GM19372 (cell line): ENCODE data around the gene CRYGN.

Experiments used
- ATAC-seq: cut with Tn5 transposase; IDR thresholded peaks from one replicate; pipeline ENCODE4 v1.9.1; 2021; ENCODE audit warnings: mild to moderate bottlenecking, low read depth, moderate library complexity; ENCODE audit not compliant: unreplicated experiment

The CRYGN gene

DNA sequence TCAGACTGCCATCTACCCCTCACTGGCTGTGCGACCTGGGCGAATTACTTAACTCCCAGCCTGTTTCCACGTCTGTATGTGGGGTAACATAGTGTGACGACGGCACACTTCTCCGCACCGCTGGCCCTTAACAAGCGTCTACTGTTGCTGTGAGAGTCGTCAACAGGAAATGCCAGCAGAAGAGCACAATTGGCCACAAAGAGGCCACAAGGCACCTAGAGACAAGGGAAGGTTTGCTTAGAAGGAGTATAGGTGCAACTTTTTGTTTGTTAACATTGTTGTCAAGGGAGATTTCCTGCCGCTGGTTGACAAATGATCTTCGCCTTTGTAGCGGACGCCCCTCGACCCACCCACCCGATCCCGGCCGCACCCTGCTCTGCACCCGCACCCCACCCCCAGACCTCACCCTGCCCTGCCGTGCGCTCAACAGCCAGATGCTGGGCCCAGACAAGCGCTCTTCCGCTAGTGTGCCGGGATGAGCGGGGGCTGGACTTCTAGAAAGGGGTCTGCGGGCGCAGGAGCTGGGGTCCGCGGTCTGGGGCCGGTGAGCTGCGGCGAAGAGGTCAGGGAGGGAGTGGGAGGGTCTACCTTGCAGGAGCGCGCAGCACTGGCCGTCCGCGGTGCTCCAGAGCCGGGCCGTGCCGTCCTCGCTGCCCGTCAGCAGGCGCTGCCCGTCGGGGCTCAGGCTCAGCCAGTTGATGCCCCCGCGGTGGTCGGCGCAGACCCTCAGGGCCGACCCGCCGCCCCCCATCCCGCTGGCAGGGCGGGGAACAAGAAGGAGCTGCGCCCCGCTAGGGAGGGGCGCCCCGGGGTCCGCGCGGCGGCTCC lies 30.9 kb downstream of the CRYGN start:
- no peak for ATAC-seq

GRCh38 chr7:151408498-151408838 lies 31.5 kb downstream of the CRYGN start:
- no peak for ATAC-seq

GRCh38 chr7:151406886-151407583 lies 32.9 kb downstream of the CRYGN start:
- no peak for ATAC-seq

DNA sequence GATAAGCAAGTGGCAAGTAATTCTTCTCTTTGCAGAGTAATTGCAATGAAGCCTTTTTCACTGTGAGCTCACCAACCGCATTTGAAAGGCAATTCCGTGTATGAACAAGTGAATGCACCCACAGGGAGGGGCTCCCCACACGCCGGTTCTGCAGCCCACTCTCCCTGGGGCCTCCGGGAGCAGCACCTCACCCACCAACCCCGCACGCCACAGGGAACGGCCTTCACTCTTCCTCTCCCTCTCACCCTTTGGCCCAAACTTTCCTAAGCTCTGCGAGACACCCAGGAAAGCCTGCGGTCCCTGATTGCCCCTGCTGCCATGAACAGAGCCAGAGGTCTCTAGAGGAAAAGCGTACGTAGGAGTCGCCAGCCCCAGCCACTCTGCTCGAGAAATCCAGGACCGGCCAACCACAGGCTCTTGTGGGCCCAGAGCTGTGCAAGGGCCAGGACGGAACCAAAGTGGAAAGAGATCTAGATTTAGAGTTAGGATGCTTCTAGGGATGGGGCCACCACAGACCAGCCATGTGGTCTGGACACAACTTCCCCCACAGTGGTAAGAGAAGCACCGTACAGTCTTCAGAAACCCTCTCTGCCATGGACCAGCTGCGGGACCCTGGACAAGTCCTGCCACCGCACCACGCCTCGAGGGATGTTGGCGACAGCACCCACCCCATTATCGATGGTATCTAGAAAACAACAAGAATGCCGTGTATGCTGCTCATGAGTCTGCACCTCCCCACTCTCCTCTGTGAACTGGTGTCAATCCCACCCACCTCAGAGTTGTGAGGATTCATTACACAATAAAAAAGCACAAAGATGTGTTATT lies 33.7 kb downstream of the CRYGN start:
- no peak for ATAC-seq

- no peak for ATAC-seq
Measured at GRCh38 chr7:151405588-151405987, 34.4 kb downstream of the CRYGN start.

DNA sequence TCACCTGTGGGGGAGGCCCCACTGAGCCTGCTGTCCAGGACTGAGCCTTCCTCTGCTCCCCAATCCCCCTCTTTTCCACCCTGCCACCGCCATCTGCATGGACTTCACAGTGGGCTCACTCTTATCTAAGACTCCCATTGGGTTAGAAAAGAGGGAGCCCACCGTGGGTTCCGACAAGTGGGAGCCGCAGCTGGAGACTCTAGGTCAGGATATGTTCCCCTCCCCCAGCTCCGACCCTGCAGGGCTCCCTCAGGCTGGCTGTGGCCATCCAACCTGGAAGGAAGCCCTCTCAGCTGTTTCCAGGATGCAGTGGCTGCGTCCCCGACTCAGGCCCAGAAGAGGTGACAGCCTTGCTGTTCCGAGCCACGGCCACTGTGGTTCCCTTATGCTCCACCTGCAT lies 34.9 kb downstream of the CRYGN start:
- no peak for ATAC-seq

GRCh38 chr7:151404216-151405011 lies 35.5 kb downstream of the CRYGN start:
- ATAC-seq = no peak

DNA sequence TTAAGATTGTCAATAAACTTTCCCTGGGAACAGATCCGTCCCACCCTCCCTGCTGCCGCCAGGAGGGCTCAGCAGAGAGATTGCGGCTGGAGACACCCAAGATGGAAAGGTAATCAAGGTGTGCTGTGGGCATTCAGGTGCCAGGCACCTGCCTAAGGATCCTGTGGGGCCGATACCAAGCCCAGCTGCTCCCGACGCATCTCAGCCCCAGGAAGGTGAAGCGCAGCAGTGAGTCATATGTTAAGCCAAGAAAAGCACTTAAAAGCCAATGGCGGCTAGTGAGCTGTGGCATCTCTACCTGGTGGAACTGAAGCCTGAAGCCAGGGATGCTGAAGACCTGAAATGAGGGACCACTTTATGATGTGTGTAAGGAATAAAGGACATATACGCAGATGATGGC lies 36.2 kb downstream of the CRYGN start:
- no peak for ATAC-seq

- no peak for ATAC-seq
Measured at GRCh38 chr7:151402029-151402835, 37.7 kb downstream of the CRYGN start.

GRCh38 chr7:151400626-151401315 lies 39.2 kb downstream of the CRYGN start:
- ATAC-seq = no peak

DNA sequence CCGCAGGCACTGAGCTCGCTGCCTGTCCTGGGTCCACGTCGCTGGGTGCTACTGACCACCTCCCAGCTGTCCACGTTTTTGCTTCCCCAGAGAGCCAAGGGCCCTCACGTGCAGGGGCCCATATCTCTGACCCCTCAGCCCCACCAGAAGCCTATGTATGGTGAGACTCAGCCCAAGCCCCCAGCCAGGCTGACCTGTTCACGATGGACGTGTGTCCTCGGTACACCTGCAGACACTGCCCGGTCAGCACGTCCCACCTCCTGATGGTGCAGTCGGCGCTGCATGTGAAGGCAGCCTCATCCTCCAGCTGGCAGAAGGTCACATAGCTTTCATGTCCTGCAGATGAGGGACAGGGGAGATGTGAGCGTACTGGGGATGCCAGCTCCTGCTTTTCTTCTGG lies 40.0 kb downstream of the CRYGN start:
- ATAC-seq = no peak

GRCh38 chr7:151399305-151399601 lies 40.7 kb downstream of the CRYGN start:
- no peak for ATAC-seq

- ATAC-seq = no peak
Measured at GRCh38 chr7:151398446-151399304, 41.3 kb downstream of the CRYGN start.

GRCh38 chr7:151397026-151397425 lies 42.9 kb downstream of the CRYGN start:
- ATAC-seq = no peak

DNA sequence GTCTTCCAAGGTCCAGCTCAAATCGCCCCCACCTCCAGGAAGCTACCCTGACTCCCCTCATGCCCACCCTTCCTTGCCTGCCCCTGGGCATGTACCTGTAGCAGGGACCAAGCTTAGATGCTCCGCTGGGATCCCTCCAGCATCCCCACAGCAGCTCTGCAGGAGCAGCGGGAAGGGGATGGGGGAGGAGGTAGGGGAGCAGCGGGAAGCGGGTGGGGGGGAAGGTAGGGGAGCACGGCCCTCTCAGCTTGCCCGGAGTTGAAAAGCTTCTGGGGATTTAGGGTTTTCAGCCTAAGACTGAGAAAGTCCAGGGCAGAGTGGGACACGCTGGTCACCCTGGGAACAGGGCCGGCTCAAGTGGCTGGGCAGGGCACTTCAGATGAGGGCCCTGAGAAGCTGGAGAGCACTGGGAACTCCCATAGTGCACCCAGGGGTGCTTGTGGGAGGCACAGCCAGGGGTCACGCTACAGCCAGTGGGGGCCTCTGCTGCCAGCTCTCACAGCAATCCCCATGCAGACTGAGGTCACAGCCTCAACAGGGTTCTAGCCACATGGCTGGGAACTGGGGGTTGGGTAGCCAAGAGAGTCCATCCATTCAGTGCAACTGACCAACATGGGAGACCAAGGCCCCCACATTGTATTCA lies 43.5 kb downstream of the CRYGN start:
- ATAC-seq = no peak

DNA sequence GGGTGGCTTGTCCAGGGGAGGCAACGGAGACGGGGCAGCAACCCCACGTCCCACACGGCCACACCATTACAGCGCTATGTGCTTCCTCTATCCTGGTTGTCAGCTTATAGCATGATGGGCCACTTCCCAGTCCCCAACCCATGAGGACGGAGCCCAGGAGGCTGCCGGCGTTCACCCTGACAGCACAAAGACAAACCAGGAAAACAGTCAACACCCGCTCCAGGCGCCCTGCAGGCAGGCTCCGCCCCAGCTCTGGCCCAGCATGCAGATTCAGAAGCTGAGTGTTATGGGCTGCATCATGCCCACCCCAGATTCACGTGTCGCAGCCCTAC lies 44.9 kb downstream of the CRYGN start:
- no peak for ATAC-seq

GRCh38 chr7:151394076-151395035 lies 45.6 kb downstream of the CRYGN start:
- no peak for ATAC-seq
